Fibroblast of pulmonary artery (primary cell): ENCODE data around the gene ZKSCAN1.

Experiments used
- DNase-seq: peaks from one replicate; pipeline ENCODE4 v3.0.0-alpha.2; 2010; ENCODE audit warnings: low read depth
- H3K4me3 ChIP-seq: replicated peaks from 2 replicates; pipeline ENCODE4 v1.5.1; 2011; ENCODE audit warnings: low read depth, mild to moderate bottlenecking, control low read depth, low read length, moderate library complexity
- CTCF ChIP-seq: IDR thresholded peaks from 2 replicates; pipeline ENCODE4 v1.5.1; 2011; ENCODE audit warnings: mild to moderate bottlenecking, control low read depth, low read length, inconsistent platforms; ENCODE audit errors: missing control alignments

Gene ZKSCAN1

GRCh38 chr7:100017300-100017699, 1.9 kb downstream of the ZKSCAN1 start:
- no peak for TF ChIP-seq CTCF
- H3K4me3 ChIP-seq: no peak overlapping the region
- DNase-seq: no peak

- no peak overlapping the region for H3K4me3 ChIP-seq
- TF ChIP-seq CTCF: no peak
- no peak for DNase-seq
These were observed 2.5 kb downstream of the ZKSCAN1 start for GRCh38 chr7:100017875-100018274.

GRCh38 chr7:100019908-100020307, 4.5 kb downstream of the ZKSCAN1 start:
- TF ChIP-seq CTCF: no peak
- DNase-seq: no peak
- H3K4me3 ChIP-seq: no peak overlapping the region

GRCh38 chr7:100021297-100021696, 5.9 kb downstream of the ZKSCAN1 start:
- H3K4me3 ChIP-seq: no peak overlapping the region
- DNase-seq: no peak
- TF ChIP-seq CTCF: no peak

- TF ChIP-seq CTCF: no peak
- no peak for DNase-seq
These were observed 7.2 kb downstream of the ZKSCAN1 start for GRCh38 chr7:100022621-100023020.

GRCh38 chr7:100023526-100023925, 8.1 kb downstream of the ZKSCAN1 start:
- no peak for DNase-seq
- no peak for TF ChIP-seq CTCF
- no peak overlapping the region for H3K4me3 ChIP-seq

More at GRCh38 chr7:100022621-100023020, 7.2 kb downstream of the ZKSCAN1 start:
- H3K4me3 ChIP-seq: no peak overlapping the region

- no peak overlapping the region for H3K4me3 ChIP-seq
- DNase-seq: no peak
- no peak for TF ChIP-seq CTCF
These were observed 8.7 kb downstream of the ZKSCAN1 start for GRCh38 chr7:100024020-100024619.
